Measurements from ENCODE around the gene MAEA.

GRCh38 chr4:1353186-1354055 is 63.7 kb downstream of the MAEA start:
- TF ChIP-seq PML (IDR thresholded peaks at IDR 0.05; ENCODE audit: low read length) (no peak), POLR2A (IDR thresholded peaks at IDR 0.05; ENCODE audit: low read depth, low read length) (0 out of 2 replicates have a peak, but pooled peaks have one; percentile 17), SP1 (IDR thresholded peaks at IDR 0.05; ENCODE audit: low read depth, low read length) (no peak), POLR2AphosphoS5 (IDR thresholded peaks at IDR 0.05; ENCODE audit: low read length) (no peak), TCF3 (IDR thresholded peaks at IDR 0.05; ENCODE audit: borderline replicate concordance, insufficient read depth, low read depth, low read length) (no peak), LARP7 (IDR thresholded peaks at IDR 0.05) (no peak), ESRRA (IDR thresholded peaks at IDR 0.05; ENCODE audit: low read length) (no peak), CEBPB (IDR thresholded peaks at IDR 0.05; ENCODE audit: borderline replicate concordance in 1 of 2, low read depth in 2 of 2, low read length in 2 of 2) (no peak), MXI1 (IDR thresholded peaks at IDR 0.05; ENCODE audit: low read depth, low read length) (no peak)
- TF ChIP-seq, protein P1, sequence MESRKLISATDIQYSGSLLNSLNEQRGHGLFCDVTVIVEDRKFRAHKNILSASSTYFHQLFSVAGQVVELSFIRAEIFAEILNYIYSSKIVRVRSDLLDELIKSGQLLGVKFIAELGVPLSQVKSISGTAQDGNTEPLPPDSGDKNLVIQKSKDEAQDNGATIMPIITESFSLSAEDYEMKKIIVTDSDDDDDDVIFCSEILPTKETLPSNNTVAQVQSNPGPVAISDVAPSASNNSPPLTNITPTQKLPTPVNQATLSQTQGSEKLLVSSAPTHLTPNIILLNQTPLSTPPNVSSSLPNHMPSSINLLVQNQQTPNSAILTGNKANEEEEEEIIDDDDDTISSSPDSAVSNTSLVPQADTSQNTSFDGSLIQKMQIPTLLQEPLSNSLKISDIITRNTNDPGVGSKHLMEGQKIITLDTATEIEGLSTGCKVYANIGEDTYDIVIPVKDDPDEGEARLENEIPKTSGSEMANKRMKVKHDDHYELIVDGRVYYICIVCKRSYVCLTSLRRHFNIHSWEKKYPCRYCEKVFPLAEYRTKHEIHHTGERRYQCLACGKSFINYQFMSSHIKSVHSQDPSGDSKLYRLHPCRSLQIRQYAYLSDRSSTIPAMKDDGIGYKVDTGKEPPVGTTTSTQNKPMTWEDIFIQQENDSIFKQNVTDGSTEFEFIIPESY (IDR thresholded peaks at IDR 0.05), result no peak
- TF ChIP-seq, protein P2, sequence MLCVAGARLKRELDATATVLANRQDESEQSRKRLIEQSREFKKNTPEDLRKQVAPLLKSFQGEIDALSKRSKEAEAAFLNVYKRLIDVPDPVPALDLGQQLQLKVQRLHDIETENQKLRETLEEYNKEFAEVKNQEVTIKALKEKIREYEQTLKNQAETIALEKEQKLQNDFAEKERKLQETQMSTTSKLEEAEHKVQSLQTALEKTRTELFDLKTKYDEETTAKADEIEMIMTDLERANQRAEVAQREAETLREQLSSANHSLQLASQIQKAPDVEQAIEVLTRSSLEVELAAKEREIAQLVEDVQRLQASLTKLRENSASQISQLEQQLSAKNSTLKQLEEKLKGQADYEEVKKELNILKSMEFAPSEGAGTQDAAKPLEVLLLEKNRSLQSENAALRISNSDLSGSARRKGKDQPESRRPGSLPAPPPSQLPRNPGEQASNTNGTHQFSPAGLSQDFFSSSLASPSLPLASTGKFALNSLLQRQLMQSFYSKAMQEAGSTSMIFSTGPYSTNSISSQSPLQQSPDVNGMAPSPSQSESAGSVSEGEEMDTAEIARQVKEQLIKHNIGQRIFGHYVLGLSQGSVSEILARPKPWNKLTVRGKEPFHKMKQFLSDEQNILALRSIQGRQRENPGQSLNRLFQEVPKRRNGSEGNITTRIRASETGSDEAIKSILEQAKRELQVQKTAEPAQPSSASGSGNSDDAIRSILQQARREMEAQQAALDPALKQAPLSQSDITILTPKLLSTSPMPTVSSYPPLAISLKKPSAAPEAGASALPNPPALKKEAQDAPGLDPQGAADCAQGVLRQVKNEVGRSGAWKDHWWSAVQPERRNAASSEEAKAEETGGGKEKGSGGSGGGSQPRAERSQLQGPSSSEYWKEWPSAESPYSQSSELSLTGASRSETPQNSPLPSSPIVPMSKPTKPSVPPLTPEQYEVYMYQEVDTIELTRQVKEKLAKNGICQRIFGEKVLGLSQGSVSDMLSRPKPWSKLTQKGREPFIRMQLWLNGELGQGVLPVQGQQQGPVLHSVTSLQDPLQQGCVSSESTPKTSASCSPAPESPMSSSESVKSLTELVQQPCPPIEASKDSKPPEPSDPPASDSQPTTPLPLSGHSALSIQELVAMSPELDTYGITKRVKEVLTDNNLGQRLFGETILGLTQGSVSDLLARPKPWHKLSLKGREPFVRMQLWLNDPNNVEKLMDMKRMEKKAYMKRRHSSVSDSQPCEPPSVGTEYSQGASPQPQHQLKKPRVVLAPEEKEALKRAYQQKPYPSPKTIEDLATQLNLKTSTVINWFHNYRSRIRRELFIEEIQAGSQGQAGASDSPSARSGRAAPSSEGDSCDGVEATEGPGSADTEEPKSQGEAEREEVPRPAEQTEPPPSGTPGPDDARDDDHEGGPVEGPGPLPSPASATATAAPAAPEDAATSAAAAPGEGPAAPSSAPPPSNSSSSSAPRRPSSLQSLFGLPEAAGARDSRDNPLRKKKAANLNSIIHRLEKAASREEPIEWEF (IDR thresholded peaks at IDR 0.05; ENCODE audit: insufficient replicate concordance, low read depth, low read length), result no peak
- TF ChIP-seq, protein P3, sequence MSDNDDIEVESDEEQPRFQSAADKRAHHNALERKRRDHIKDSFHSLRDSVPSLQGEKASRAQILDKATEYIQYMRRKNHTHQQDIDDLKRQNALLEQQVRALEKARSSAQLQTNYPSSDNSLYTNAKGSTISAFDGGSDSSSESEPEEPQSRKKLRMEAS (IDR thresholded peaks at IDR 0.05; ENCODE audit: low read depth, low read length), result no peak
- TF ChIP-seq, protein P4, sequence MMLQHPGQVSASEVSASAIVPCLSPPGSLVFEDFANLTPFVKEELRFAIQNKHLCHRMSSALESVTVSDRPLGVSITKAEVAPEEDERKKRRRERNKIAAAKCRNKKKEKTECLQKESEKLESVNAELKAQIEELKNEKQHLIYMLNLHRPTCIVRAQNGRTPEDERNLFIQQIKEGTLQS (IDR thresholded peaks at IDR 0.05; ENCODE audit: borderline replicate concordance, extremely low read depth, low read depth, low read length), result no peak

Data from GM12878 (cell line).